Coronary artery (tissue), 2 donors: ENCODE measurements around the gene LOXHD1.

ENCODE experiments used
- DNase-seq: peaks from one replicate; pipeline ENCODE4 v3.0.0-alpha.2; 2017; ENCODE audit warnings: low spot score
- H3K27ac ChIP-seq, 2 donors: fragments of 200-600 bp; sonication (generic); one replicate each; pipeline ENCODE4 v1.5.1; 2016 to 2019
- H3K4me3 ChIP-seq: fragments of 200-600 bp; sonication (generic); 2 replicates; pipeline ENCODE4 v1.5.1; 2016; ENCODE audit warnings: mild to moderate bottlenecking, moderate library complexity
- TF ChIP-seq, protein P1 (sequence below): fragments of 200-600 bp; sonication (generic); IDR thresholded peaks from one replicate; pipeline ENCODE4 v1.5.1; 2019; ENCODE audit warnings: antibody characterized with exemption

The LOXHD1 gene

DNA sequence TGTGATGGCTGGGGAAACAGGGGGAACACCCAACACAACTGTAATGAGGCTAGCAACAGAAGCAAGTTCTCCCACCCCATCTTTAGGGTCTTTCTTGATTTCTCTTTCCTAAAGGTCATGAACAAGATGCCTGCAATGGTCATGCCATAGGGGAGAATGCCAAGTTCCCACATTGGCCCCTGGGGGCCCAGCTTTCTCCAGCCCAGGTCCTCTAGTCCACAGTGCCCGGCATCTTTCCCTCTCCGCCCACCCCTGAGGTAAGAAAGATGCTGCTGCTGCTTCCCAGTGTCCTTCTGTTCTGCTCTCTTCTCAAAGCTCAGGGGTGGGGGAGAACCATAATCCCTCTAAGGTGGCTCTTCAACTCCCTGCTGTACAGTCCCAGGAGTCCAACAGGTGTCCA is 78.0 kb downstream of the LOXHD1 start:
- DNase-seq, result no peak
- TF ChIP-seq, protein P1, sequence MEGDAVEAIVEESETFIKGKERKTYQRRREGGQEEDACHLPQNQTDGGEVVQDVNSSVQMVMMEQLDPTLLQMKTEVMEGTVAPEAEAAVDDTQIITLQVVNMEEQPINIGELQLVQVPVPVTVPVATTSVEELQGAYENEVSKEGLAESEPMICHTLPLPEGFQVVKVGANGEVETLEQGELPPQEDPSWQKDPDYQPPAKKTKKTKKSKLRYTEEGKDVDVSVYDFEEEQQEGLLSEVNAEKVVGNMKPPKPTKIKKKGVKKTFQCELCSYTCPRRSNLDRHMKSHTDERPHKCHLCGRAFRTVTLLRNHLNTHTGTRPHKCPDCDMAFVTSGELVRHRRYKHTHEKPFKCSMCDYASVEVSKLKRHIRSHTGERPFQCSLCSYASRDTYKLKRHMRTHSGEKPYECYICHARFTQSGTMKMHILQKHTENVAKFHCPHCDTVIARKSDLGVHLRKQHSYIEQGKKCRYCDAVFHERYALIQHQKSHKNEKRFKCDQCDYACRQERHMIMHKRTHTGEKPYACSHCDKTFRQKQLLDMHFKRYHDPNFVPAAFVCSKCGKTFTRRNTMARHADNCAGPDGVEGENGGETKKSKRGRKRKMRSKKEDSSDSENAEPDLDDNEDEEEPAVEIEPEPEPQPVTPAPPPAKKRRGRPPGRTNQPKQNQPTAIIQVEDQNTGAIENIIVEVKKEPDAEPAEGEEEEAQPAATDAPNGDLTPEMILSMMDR, result no peak
- Histone ChIP-seq H3K4me3 (no peak overlapping the region), H3K27ac (no peak overlapping the region)

GRCh38 chr18:46577546-46577945 is 79.5 kb downstream of the LOXHD1 start:
- no peak overlapping the region for H3K27ac ChIP-seq
- no peak overlapping the region for H3K4me3 ChIP-seq
- TF ChIP-seq, protein P1, result no peak
- DNase-seq, result no peak

DNA sequence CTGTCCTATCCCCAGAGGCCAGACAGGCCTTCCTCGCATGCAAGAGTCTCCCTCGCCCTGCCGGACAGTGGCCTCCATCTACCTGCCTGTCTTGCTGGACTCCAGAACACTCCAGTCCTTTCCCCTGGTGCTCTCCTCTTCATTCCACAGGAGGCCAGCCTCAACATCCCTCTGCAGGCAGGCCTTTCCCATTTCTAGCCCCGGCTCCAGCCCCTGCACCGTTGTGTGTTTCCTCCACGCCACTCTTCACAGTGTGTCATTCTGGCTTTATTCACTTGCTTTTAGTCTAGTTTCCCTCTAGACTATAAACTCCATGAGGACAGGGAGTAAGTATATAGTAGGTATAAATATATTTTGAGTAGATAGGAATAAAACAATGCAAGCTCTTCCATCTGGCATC is 81.2 kb downstream of the LOXHD1 start:
- TF ChIP-seq, protein P1, result no peak
- no peak overlapping the region for H3K27ac ChIP-seq
- H3K4me3 ChIP-seq, result no peak overlapping the region
- DNase-seq, result no peak

DNA sequence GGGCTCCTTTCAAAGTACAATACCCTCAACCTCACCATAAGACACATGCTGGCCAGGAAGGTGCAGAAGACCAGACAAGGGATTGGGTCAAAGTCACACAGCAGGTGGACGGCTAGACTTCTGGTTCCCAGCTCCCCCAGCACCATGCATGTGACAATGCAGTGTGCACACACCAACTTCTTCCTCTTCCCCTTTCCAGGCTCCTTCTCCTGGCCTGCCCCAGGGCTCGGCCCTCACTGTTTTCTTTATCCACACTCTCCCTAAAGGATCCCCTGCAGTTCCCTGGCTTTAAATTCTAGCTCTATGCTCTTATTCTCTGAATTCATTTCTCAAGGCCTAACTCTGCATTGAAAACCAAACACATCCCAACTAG is 82.3 kb downstream of the LOXHD1 start:
- no peak for DNase-seq
- Histone ChIP-seq H3K27ac (no peak overlapping the region), H3K4me3 (no peak overlapping the region)
- TF ChIP-seq, protein P1, result no peak

- Histone ChIP-seq H3K27ac (no peak overlapping the region), H3K4me3 (no peak overlapping the region)
- TF ChIP-seq, protein P1, result no peak
- DNase-seq, result no peak
Observed at GRCh38 chr18:46574000-46574742, 82.8 kb downstream of the LOXHD1 start.

DNA sequence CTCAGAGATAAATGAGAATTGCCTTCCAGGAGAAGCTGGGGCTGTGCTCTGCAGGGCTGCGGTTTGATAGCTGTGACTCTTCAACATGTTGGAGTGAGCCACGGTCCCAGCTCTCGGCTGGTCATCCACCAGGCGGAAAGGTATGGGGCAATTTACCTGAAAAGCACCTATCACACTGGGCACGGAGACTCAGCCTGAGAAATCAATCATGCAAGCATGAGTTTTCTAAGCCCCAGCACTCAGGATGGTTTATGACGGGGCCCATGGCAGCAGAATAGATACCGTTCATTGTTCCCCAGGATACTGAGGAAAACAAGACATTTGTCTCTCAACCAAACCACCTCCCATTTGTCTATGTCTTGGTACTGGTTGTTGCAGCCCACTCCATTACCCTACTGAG is 83.9 kb downstream of the LOXHD1 start:
- DNase-seq, result no peak
- TF ChIP-seq, protein P1, result no peak
- H3K27ac ChIP-seq, result no peak overlapping the region
- H3K4me3 ChIP-seq, result no peak overlapping the region

DNA sequence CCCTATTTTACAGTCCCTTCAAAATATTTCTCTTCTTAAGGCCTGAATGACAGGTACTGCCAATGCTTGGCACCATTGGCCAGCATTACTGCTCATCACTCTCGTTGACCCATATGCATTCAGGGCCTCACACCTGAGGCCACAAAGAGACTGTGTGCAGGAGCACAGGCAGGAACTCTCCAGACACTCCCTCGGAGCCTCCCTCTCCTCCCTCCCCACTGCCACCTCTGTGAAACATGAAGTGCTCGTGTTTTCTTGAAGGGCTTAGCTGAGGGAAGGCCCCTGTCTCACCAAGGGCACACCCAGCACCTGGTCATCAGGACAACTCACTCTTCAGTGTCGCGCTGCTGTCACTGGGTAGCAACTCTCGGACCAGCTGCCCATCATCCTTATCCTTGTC is 85.3 kb downstream of the LOXHD1 start:
- Histone ChIP-seq H3K4me3 (no peak overlapping the region), H3K27ac (no peak overlapping the region)
- no peak for DNase-seq
- TF ChIP-seq, protein P1, result no peak
